ENCODE data around the gene ETNK1. TPM values are rescaled to one million over a fixed set of nuclear protein-coding genes. Genes with fewer than 3 reads are reported as not detected.
A peak's percentile ranks its signal among the peaks of the same experiment; 100 is the strongest.

Gene ETNK1
- total and polyA plus RNA-seq, 5 donors from 2014 or later, result 20.9 to 64.4 (median 22.0) TPM

DNA sequence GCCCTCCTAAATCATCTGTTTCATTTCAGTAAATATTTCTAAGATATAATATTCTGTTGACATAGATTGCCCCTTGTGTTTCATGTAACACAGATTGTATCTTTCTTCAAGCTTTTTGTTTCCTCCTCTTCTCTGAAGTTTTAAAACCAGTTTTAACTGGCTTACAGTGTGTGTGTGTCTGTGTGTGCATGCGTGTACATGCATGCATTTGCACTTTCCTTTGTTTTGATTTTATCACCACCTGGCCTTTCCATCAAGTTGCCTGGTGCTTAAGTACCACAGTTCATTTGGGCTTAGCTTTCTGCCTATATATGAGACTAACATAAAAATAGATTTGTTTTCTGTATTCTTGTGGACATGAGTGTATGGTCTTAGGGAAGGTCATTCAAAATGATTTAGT, 31.9 kb downstream of the ETNK1 start:
- no peak overlapping the region for H3K27ac ChIP-seq (ENCODE audit: insufficient read depth, low read length, poor library complexity, severe bottlenecking)
- Mint-ChIP-seq H3K27ac (peak overlapping the region in 1 of 3 donors; percentile 32), H3K9me3 (peaks cover 0 to 2% (median 0%) of the 10 kb centered on the region in 7 donors), H3K27me3 (no peaks in the 10 kb centered on the region), H3K36me3 (peaks cover 42% of the 10 kb centered on the region), H3K4me3 (no peak overlapping the region), H3K4me1 (peaks cover 27 to 53% (median 34%) of the 10 kb centered on the region in 4 donors)
- ATAC-seq (ENCODE audit: low read depth in 2 of 2) (no peak), DNase-seq (no peak)
- H3K4me1 ChIP-seq (ENCODE audit: control insufficient read depth, insufficient read depth, low read length, poor library complexity, severe bottlenecking), result no peaks in the 10 kb centered on the region
- no peaks in the 10 kb centered on the region for H3K9me3 ChIP-seq (ENCODE audit: control insufficient read depth in 2 of 2, low read length in 2 of 2)
- no peaks in the 10 kb centered on the region for H3K27me3 ChIP-seq (ENCODE audit: control insufficient read depth, insufficient read depth, low read length)
- H3K4me3 ChIP-seq (ENCODE audit: low read depth, low read length), result no peak overlapping the region
- peaks cover 14% of the 10 kb centered on the region for H3K36me3 ChIP-seq (ENCODE audit: control insufficient read depth, insufficient read depth, low read length)

- H3K9me3 Mint-ChIP-seq, result peaks cover 0 to 2% (median 0%) of the 10 kb centered on the region in 7 donors
- H3K27ac Mint-ChIP-seq, result no peak overlapping the region
Measured at GRCh38 chr12:22657538-22657937, 32.6 kb downstream of the ETNK1 start.

GRCh38 chr12:22658214-22658613, 33.2 kb downstream of the ETNK1 start:
- Histone ChIP-seq H3K4me3 (ENCODE audit: low read depth, low read length) (no peak overlapping the region), H3K4me1 (ENCODE audit: control insufficient read depth, insufficient read depth, low read length, poor library complexity, severe bottlenecking) (no peaks in the 10 kb centered on the region), H3K27ac (ENCODE audit: insufficient read depth, low read length, poor library complexity, severe bottlenecking) (no peak overlapping the region), H3K9me3 (ENCODE audit: control insufficient read depth in 2 of 2, low read length in 2 of 2) (no peaks in the 10 kb centered on the region), H3K36me3 (ENCODE audit: control insufficient read depth, insufficient read depth, low read length) (peaks cover 16% of the 10 kb centered on the region), H3K27me3 (ENCODE audit: control insufficient read depth, insufficient read depth, low read length) (no peaks in the 10 kb centered on the region)
- H3K36me3 Mint-ChIP-seq, result peaks cover 28% of the 10 kb centered on the region
- peaks cover 0 to 2% (median 0%) of the 10 kb centered on the region in 7 donors for H3K9me3 Mint-ChIP-seq
- peaks cover 14 to 39% (median 27%) of the 10 kb centered on the region in 4 donors for H3K4me1 Mint-ChIP-seq
- no peak overlapping the region for H3K4me3 Mint-ChIP-seq
- peak in 1 of 3 donors; percentile 12 for DNase-seq
- peak overlapping the region; percentile 48 to 89 (median 80) for H3K27ac Mint-ChIP-seq
- H3K27me3 Mint-ChIP-seq, result no peaks in the 10 kb centered on the region
- ATAC-seq (ENCODE audit: low read depth in 2 of 2), result peak in 1 of 2 donors; percentile 34

More at GRCh38 chr12:22657538-22657937, 32.6 kb downstream of the ETNK1 start:
- no peak overlapping the region for H3K4me3 ChIP-seq (ENCODE audit: low read depth, low read length)
- H3K36me3 ChIP-seq (ENCODE audit: control insufficient read depth, insufficient read depth, low read length), result peaks cover 14% of the 10 kb centered on the region
- H3K27ac ChIP-seq (ENCODE audit: insufficient read depth, low read length, poor library complexity, severe bottlenecking), result no peak overlapping the region
- Mint-ChIP-seq H3K36me3 (peaks cover 34% of the 10 kb centered on the region), H3K4me3 (no peak overlapping the region), H3K27me3 (no peaks in the 10 kb centered on the region), H3K4me1 (peaks cover 20 to 46% (median 31%) of the 10 kb centered on the region in 4 donors)
- DNase-seq, result no peak
- no peaks in the 10 kb centered on the region for H3K9me3 ChIP-seq (ENCODE audit: control insufficient read depth in 2 of 2, low read length in 2 of 2)
- H3K27me3 ChIP-seq (ENCODE audit: control insufficient read depth, insufficient read depth, low read length), result no peaks in the 10 kb centered on the region
- no peak for ATAC-seq (ENCODE audit: low read depth in 2 of 2)
- H3K4me1 ChIP-seq (ENCODE audit: control insufficient read depth, insufficient read depth, low read length, poor library complexity, severe bottlenecking), result no peaks in the 10 kb centered on the region

DNA sequence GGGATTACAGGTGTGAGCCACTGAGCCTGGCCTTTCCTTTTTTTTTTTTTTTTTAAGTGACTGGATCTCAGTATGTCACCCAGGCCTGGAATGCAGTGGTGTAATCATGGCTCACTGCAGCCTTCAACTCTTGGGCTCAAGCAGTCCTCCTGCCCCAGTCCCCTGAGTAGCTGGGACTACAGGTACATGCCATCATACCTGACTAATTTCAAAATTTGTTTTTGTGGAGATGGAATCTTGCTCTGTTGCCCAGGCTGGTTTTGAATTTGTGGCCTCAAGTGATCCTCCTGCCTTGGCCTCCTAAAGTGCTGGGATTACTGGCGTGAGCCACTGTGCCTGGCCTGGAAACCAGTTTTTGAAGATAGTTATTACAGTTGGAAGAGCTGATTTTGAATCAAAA, 37.4 kb downstream of the ETNK1 start:
- no peak overlapping the region for H3K4me3 Mint-ChIP-seq
- Histone ChIP-seq H3K4me1 (ENCODE audit: control insufficient read depth, insufficient read depth, low read length, poor library complexity, severe bottlenecking) (no peaks in the 10 kb centered on the region), H3K27me3 (ENCODE audit: control insufficient read depth, insufficient read depth, low read length) (no peaks in the 10 kb centered on the region), H3K36me3 (ENCODE audit: control insufficient read depth, insufficient read depth, low read length) (peaks cover 24% of the 10 kb centered on the region), H3K4me3 (ENCODE audit: low read depth, low read length) (no peak overlapping the region), H3K27ac (ENCODE audit: insufficient read depth, low read length, poor library complexity, severe bottlenecking) (no peak overlapping the region), H3K9me3 (ENCODE audit: control insufficient read depth in 2 of 2, low read length in 2 of 2) (no peaks in the 10 kb centered on the region)
- ATAC-seq (ENCODE audit: low read depth in 2 of 2), result no peak
- peaks cover 12 to 23% (median 20%) of the 10 kb centered on the region in 4 donors for H3K4me1 Mint-ChIP-seq
- no peak overlapping the region for H3K27ac Mint-ChIP-seq
- no peaks in the 10 kb centered on the region for H3K27me3 Mint-ChIP-seq
- H3K36me3 Mint-ChIP-seq, result peaks cover 28% of the 10 kb centered on the region
- DNase-seq, result no peak
- H3K9me3 Mint-ChIP-seq, result peaks cover 0 to 2% (median 0%) of the 10 kb centered on the region in 7 donors

DNA sequence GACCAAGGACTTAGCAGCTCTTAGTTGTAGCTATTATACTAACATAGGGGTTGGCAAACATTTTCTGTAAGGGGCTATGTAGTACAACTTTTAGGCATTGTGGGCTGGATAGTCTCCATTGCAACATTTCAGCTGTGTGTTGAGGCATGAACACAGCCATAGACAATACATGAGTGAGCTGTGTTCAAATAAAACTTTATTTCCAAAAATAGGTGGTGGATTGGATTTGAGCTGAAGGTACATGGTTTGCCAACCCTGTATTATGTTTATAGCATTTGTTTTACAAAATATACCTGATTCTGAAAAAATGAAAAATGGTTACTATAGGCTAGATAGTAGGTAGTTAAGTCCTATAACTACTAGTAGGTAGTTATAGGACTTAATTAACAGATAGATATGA, 40.5 kb downstream of the ETNK1 start:
- H3K4me1 Mint-ChIP-seq, result peaks cover 5 to 16% (median 11%) of the 10 kb centered on the region in 4 donors

GRCh38 chr12:22667122-22667521, 42.2 kb downstream of the ETNK1 start:
- Histone ChIP-seq H3K27me3 (ENCODE audit: control insufficient read depth, insufficient read depth, low read length) (no peaks in the 10 kb centered on the region), H3K4me1 (ENCODE audit: control insufficient read depth, insufficient read depth, low read length, poor library complexity, severe bottlenecking) (no peaks in the 10 kb centered on the region), H3K4me3 (ENCODE audit: low read depth, low read length) (no peak overlapping the region), H3K27ac (ENCODE audit: insufficient read depth, low read length, poor library complexity, severe bottlenecking) (no peak overlapping the region), H3K9me3 (ENCODE audit: control insufficient read depth in 2 of 2, low read length in 2 of 2) (no peaks in the 10 kb centered on the region), H3K36me3 (ENCODE audit: control insufficient read depth, insufficient read depth, low read length) (peaks cover 18% of the 10 kb centered on the region)
- ATAC-seq (ENCODE audit: low read depth in 2 of 2) (no peak), DNase-seq (no peak)
- Mint-ChIP-seq H3K4me1 (peaks cover 3 to 16% (median 10%) of the 10 kb centered on the region in 4 donors), H3K9me3 (no peaks in the 10 kb centered on the region), H3K27me3 (no peaks in the 10 kb centered on the region), H3K36me3 (peaks cover 13% of the 10 kb centered on the region), H3K4me3 (no peak overlapping the region), H3K27ac (no peak overlapping the region)

More for the DNA sequence above, 40.5 kb downstream of the ETNK1 start:
- Histone ChIP-seq H3K27ac (ENCODE audit: insufficient read depth, low read length, poor library complexity, severe bottlenecking) (no peak overlapping the region), H3K4me3 (ENCODE audit: low read depth, low read length) (no peak overlapping the region), H3K9me3 (ENCODE audit: control insufficient read depth in 2 of 2, low read length in 2 of 2) (no peaks in the 10 kb centered on the region), H3K4me1 (ENCODE audit: control insufficient read depth, insufficient read depth, low read length, poor library complexity, severe bottlenecking) (no peaks in the 10 kb centered on the region), H3K27me3 (ENCODE audit: control insufficient read depth, insufficient read depth, low read length) (no peaks in the 10 kb centered on the region), H3K36me3 (ENCODE audit: control insufficient read depth, insufficient read depth, low read length) (peaks cover 28% of the 10 kb centered on the region)
- H3K36me3 Mint-ChIP-seq, result peaks cover 19% of the 10 kb centered on the region
- H3K27me3 Mint-ChIP-seq, result no peaks in the 10 kb centered on the region
- ATAC-seq (ENCODE audit: low read depth in 2 of 2) (no peak), DNase-seq (no peak)
- no peak overlapping the region for H3K27ac Mint-ChIP-seq
- H3K9me3 Mint-ChIP-seq, result no peaks in the 10 kb centered on the region
- no peak overlapping the region for H3K4me3 Mint-ChIP-seq

DNA sequence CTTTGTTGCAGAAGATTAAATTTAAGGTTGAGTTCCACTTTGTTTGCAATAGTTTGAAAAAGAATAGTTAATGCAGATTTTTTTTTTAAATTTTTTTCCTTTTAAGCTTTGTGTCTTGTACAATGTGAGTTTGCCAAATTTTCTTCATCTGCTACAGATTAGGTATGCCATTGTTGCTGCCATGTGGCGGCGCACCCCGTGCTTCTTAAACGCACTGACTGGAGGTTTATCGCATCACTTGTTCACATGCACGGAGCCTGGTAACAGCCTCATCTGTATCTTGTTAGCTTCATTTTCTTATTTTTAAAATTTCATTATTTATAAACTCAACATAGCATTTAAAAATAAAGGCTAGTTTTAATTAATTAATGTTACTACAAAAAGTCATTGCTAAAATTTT, 43.5 kb downstream of the ETNK1 start:
- H3K36me3 Mint-ChIP-seq, result peaks cover 18% of the 10 kb centered on the region
- no peaks in the 10 kb centered on the region for H3K27me3 ChIP-seq (ENCODE audit: control insufficient read depth, insufficient read depth, low read length)
- no peak for ATAC-seq (ENCODE audit: low read depth in 2 of 2)
- H3K27me3 Mint-ChIP-seq, result no peaks in the 10 kb centered on the region
- no peak overlapping the region for H3K4me3 Mint-ChIP-seq
- H3K4me3 ChIP-seq (ENCODE audit: low read depth, low read length), result no peak overlapping the region
- no peak for DNase-seq
- no peak overlapping the region for H3K27ac Mint-ChIP-seq
- H3K27ac ChIP-seq (ENCODE audit: insufficient read depth, low read length, poor library complexity, severe bottlenecking), result no peak overlapping the region
- peaks cover 3 to 16% (median 10%) of the 10 kb centered on the region in 4 donors for H3K4me1 Mint-ChIP-seq
- no peaks in the 10 kb centered on the region for H3K4me1 ChIP-seq (ENCODE audit: control insufficient read depth, insufficient read depth, low read length, poor library complexity, severe bottlenecking)
- H3K9me3 ChIP-seq (ENCODE audit: control insufficient read depth in 2 of 2, low read length in 2 of 2), result no peaks in the 10 kb centered on the region
- H3K36me3 ChIP-seq (ENCODE audit: control insufficient read depth, insufficient read depth, low read length), result peaks cover 25% of the 10 kb centered on the region
- H3K9me3 Mint-ChIP-seq, result no peaks in the 10 kb centered on the region

GRCh38 chr12:22670762-22671161, 45.8 kb downstream of the ETNK1 start:
- Mint-ChIP-seq H3K9me3 (no peaks in the 10 kb centered on the region), H3K4me3 (no peak overlapping the region), H3K36me3 (peaks cover 28% of the 10 kb centered on the region)

More at GRCh38 chr12:22670762-22671161, 45.8 kb downstream of the ETNK1 start:
- Histone ChIP-seq H3K27me3 (ENCODE audit: control insufficient read depth, insufficient read depth, low read length) (no peaks in the 10 kb centered on the region), H3K27ac (ENCODE audit: insufficient read depth, low read length, poor library complexity, severe bottlenecking) (no peak overlapping the region), H3K36me3 (ENCODE audit: control insufficient read depth, insufficient read depth, low read length) (peaks cover 35% of the 10 kb centered on the region), H3K4me1 (ENCODE audit: control insufficient read depth, insufficient read depth, low read length, poor library complexity, severe bottlenecking) (no peaks in the 10 kb centered on the region), H3K4me3 (ENCODE audit: low read depth, low read length) (no peak overlapping the region), H3K9me3 (ENCODE audit: control insufficient read depth in 2 of 2, low read length in 2 of 2) (no peaks in the 10 kb centered on the region)
- ATAC-seq (ENCODE audit: low read depth in 2 of 2), result no peak
- no peaks in the 10 kb centered on the region for H3K27me3 Mint-ChIP-seq
- peaks cover 4 to 17% (median 6%) of the 10 kb centered on the region in 4 donors for H3K4me1 Mint-ChIP-seq
- peak in 1 of 3 donors; percentile 23 for DNase-seq
- H3K27ac Mint-ChIP-seq, result no peak overlapping the region
